HCT116 (cell line): Measurements from ENCODE around the gene TMED10.

Experiments
- CEBPB ChIP-seq: IDR thresholded peaks from 2 replicates; pipeline ENCODE4 v1.6.1; 2012; ENCODE audit warnings: low read depth
- EZH2 ChIP-seq: fragments of 200-600 bp; sonication (generic); IDR thresholded peaks from 2 replicates; pipeline ENCODE4 v1.6.1; 2017; ENCODE audit warnings: antibody characterized with exemption, mixed run types
- POLR2A ChIP-seq: IDR thresholded peaks from 2 replicates; pipeline ENCODE4 v1.7.0; 2011; ENCODE audit warnings: borderline replicate concordance; ENCODE audit not compliant: insufficient read depth, insufficient read length; ENCODE audit errors: extremely low read depth
- POLR2AphosphoS5 ChIP-seq: IDR thresholded peaks from 2 replicates; pipeline ENCODE4 v1.6.1; 2011; ENCODE audit warnings: mild to moderate bottlenecking, low read depth, low read length, moderate library complexity
- RAD21 ChIP-seq: IDR thresholded peaks from 2 replicates; pipeline ENCODE4 v1.6.1; 2012; ENCODE audit warnings: low read depth, mild to moderate bottlenecking
- TF ChIP-seq, protein P1 (sequence below), 3 experiments: fragments of 200-600 bp in 1 of 3; sonication (generic) in 1 of 3; IDR thresholded peaks in 2 of 3; conservative IDR thresholded peaks in 1 of 3; 2 replicates each; pipeline ENCODE4 v1.5.1; 2012 to 2017; ENCODE audit warnings: low read depth in 2 of 3, low read length in 2 of 3, antibody characterized with exemption in 1 of 3, borderline replicate concordance in 1 of 3, control low read depth in 1 of 3, mild to moderate bottlenecking in 1 of 3, mixed read lengths in 1 of 3, mixed run types in 1 of 3, moderate library complexity in 1 of 3; ENCODE audit not compliant: insufficient read depth in 1 of 3

DNA sequence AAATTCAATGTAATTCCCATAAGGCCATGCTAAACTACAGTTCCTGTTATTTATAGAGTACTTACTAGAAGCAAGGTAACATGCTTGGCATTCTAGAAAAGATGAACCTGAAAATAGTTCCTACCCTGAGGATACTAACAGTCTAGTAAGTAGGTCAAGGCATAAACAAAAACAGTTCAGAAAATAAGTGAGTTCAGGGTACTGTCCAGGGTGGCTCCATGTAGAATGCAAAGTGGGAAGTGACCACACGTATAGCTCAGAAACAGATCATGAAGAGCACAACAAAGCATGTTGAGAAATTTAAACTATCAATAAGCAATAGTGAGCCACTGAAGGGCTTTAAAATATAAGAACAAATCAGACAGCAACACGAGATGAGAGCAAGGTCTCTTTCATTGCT is 2.3 kb downstream of the TMED10 start:
- TF ChIP-seq POLR2AphosphoS5 (no peak), POLR2A (no peak), RAD21 (no peak), CEBPB (no peak), EZH2 (no peak)
- TF ChIP-seq, protein P1, sequence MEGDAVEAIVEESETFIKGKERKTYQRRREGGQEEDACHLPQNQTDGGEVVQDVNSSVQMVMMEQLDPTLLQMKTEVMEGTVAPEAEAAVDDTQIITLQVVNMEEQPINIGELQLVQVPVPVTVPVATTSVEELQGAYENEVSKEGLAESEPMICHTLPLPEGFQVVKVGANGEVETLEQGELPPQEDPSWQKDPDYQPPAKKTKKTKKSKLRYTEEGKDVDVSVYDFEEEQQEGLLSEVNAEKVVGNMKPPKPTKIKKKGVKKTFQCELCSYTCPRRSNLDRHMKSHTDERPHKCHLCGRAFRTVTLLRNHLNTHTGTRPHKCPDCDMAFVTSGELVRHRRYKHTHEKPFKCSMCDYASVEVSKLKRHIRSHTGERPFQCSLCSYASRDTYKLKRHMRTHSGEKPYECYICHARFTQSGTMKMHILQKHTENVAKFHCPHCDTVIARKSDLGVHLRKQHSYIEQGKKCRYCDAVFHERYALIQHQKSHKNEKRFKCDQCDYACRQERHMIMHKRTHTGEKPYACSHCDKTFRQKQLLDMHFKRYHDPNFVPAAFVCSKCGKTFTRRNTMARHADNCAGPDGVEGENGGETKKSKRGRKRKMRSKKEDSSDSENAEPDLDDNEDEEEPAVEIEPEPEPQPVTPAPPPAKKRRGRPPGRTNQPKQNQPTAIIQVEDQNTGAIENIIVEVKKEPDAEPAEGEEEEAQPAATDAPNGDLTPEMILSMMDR (IDR thresholded peaks at IDR 0.05 in 2 of 3, conservative IDR thresholded peaks at IDR 0.05 in 1 of 3; ENCODE audit: borderline replicate concordance in 1 of 3, insufficient read depth in 1 of 3, low read depth in 2 of 3, low read length in 2 of 3), result no peak
